ENCODE measurements around the gene PHLDB2.

PHLDB2 gene

GRCh38 chr3:111864821-111865656 is 6.0 kb downstream of the PHLDB2 start:
- Histone ChIP-seq H3K4me3 (ENCODE audit: low read depth, low read length) (no peak overlapping the region), H3K36me3 (ENCODE audit: control insufficient read depth, insufficient read depth, low read length) (no peaks in the 10 kb centered on the region), H3K9ac (ENCODE audit: low read depth, low read length) (no peak overlapping the region), H3K9me3 (ENCODE audit: control insufficient read depth, insufficient read depth, low read length) (no peaks in the 10 kb centered on the region), H3K27me3 (ENCODE audit: control insufficient read depth, insufficient read depth, low read length) (peaks cover 29% of the 10 kb centered on the region), H3K4me1 (ENCODE audit: control insufficient read depth, insufficient read depth, low read length) (peaks cover 5% of the 10 kb centered on the region)

- H3K9me3 ChIP-seq (ENCODE audit: control insufficient read depth, insufficient read depth, low read length): no peaks in the 10 kb centered on the region
- no peak overlapping the region for H3K9ac ChIP-seq (ENCODE audit: low read depth, low read length)
- H3K27me3 ChIP-seq (ENCODE audit: control insufficient read depth, insufficient read depth, low read length): peaks cover 9% of the 10 kb centered on the region
- H3K4me3 ChIP-seq (ENCODE audit: low read depth, low read length): no peak overlapping the region
- H3K4me1 ChIP-seq (ENCODE audit: control insufficient read depth, insufficient read depth, low read length): no peaks in the 10 kb centered on the region
- no peaks in the 10 kb centered on the region for H3K36me3 ChIP-seq (ENCODE audit: control insufficient read depth, insufficient read depth, low read length)
Measured at GRCh38 chr3:111867889-111868426, 8.9 kb downstream of the PHLDB2 start.

- Histone ChIP-seq H3K4me3 (ENCODE audit: low read depth, low read length) (no peak overlapping the region), H3K27me3 (ENCODE audit: control insufficient read depth, insufficient read depth, low read length) (no peaks in the 10 kb centered on the region), H3K9ac (ENCODE audit: low read depth, low read length) (no peak overlapping the region), H3K9me3 (ENCODE audit: control insufficient read depth, insufficient read depth, low read length) (no peaks in the 10 kb centered on the region), H3K4me1 (ENCODE audit: control insufficient read depth, insufficient read depth, low read length) (peaks cover 4% of the 10 kb centered on the region), H3K36me3 (ENCODE audit: control insufficient read depth, insufficient read depth, low read length) (no peaks in the 10 kb centered on the region)
Measured at GRCh38 chr3:111870620-111871019, 11.6 kb downstream of the PHLDB2 start.

- Histone ChIP-seq H3K36me3 (ENCODE audit: control insufficient read depth, insufficient read depth, low read length) (no peaks in the 10 kb centered on the region), H3K27me3 (ENCODE audit: control insufficient read depth, insufficient read depth, low read length) (no peaks in the 10 kb centered on the region), H3K9ac (ENCODE audit: low read depth, low read length) (peak overlapping the region; percentile 70), H3K4me1 (ENCODE audit: control insufficient read depth, insufficient read depth, low read length) (peaks cover 4% of the 10 kb centered on the region), H3K9me3 (ENCODE audit: control insufficient read depth, insufficient read depth, low read length) (no peaks in the 10 kb centered on the region), H3K4me3 (ENCODE audit: low read depth, low read length) (no peak overlapping the region)
Measured at GRCh38 chr3:111871809-111872623, 13.0 kb downstream of the PHLDB2 start.

DNA sequence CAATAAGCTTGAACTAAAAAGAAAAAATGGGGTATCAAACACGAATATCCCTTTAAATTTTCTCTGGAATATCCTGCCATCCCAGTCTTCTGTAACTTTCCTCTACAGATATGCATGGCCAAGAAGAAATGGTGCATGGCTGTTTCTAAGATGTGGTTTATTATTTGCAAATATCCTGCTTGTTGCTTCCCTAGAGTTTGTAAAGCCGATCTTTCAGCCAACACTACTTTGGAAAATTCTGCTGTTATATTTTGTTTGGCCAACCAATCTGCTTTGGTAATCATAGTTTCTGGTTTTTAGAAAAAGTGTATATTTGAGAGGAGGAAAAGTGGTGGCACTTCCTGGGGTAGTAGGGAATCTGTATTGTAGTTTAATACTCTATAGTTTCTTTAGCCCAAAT is 13.9 kb downstream of the PHLDB2 start:
- Histone ChIP-seq H3K36me3 (ENCODE audit: control insufficient read depth, insufficient read depth, low read length) (no peaks in the 10 kb centered on the region), H3K9me3 (ENCODE audit: control insufficient read depth, insufficient read depth, low read length) (no peaks in the 10 kb centered on the region), H3K9ac (ENCODE audit: low read depth, low read length) (no peak overlapping the region), H3K4me3 (ENCODE audit: low read depth, low read length) (no peak overlapping the region), H3K4me1 (ENCODE audit: control insufficient read depth, insufficient read depth, low read length) (peaks cover 4% of the 10 kb centered on the region), H3K27me3 (ENCODE audit: control insufficient read depth, insufficient read depth, low read length) (no peaks in the 10 kb centered on the region)

DNA sequence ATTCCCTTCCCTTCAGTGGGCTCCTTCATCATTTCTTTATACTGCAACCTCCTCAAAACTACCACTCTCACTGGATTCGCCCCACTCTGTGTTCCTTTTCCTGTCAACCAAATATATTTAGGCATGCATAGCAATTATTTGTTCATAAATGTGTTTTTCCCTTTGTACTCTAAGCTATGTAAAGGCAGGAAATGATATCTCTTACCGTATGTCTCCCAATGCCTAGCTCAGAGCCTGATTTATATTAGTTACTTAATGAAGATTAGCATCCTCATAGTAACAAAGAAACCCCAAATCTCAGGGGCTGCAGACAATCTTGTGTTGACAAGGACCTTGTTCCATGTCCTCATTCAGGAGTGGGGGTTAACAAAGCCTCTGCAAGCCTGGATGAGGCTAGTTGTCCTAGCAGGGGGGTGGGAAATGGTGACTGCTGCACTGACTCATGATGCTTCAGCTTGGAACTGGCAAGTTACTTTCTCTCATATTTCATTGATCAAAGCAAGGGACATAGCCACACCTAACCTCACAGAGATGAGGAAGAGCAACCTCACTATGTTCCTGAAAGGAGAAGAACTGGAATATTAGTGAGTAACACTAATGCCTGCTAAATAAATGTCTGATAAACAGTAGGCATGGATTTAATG is 15.2 kb downstream of the PHLDB2 start:
- Histone ChIP-seq H3K27me3 (ENCODE audit: control insufficient read depth, insufficient read depth, low read length) (no peaks in the 10 kb centered on the region), H3K9ac (ENCODE audit: low read depth, low read length) (no peak overlapping the region), H3K4me1 (ENCODE audit: control insufficient read depth, insufficient read depth, low read length) (peaks cover 4% of the 10 kb centered on the region), H3K9me3 (ENCODE audit: control insufficient read depth, insufficient read depth, low read length) (no peaks in the 10 kb centered on the region), H3K36me3 (ENCODE audit: control insufficient read depth, insufficient read depth, low read length) (no peaks in the 10 kb centered on the region), H3K4me3 (ENCODE audit: low read depth, low read length) (no peak overlapping the region)

DNA sequence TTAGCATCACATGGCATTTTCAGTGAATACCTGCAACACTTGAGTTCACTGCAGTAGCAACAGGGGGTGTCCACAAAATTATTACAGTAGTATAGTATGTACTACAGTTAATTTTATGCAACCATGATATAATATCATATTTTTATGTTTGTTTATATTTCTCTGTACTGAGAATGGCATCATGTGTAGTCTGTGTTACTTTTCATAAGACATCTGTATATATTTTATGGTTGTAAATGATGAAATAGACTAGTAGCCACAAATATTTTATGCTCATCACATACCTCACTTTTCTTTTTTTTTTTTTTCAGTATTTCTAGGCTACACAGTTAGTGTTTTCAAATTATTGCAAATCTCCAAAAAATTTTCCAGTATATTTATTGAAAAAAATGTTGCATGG is 22.4 kb downstream of the PHLDB2 start:
- H3K9ac ChIP-seq (ENCODE audit: low read depth, low read length): no peak overlapping the region
- no peaks in the 10 kb centered on the region for H3K27me3 ChIP-seq (ENCODE audit: control insufficient read depth, insufficient read depth, low read length)
- no peak overlapping the region for H3K4me3 ChIP-seq (ENCODE audit: low read depth, low read length)
- H3K36me3 ChIP-seq (ENCODE audit: control insufficient read depth, insufficient read depth, low read length): no peaks in the 10 kb centered on the region
- peaks cover 8% of the 10 kb centered on the region for H3K4me1 ChIP-seq (ENCODE audit: control insufficient read depth, insufficient read depth, low read length)
- no peaks in the 10 kb centered on the region for H3K9me3 ChIP-seq (ENCODE audit: control insufficient read depth, insufficient read depth, low read length)

DNA sequence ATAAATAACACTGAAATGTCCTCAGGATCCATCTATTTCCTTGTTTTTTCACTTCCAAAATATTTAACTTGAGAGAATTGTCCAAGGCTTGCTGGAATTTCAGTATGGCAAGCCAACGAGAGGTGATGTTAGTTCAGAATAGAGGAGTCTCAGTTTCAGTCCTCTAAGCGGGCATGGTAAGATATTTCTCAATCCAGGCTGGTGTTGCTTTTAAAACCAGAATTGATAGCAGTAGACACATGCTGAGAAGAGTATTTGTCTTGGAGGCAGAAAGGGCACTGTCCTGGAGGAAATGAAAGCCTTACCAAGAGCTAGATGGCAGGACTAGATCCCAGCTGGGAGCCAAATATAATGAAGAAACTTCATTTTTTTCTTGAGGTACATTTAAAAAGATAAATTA is 23.1 kb downstream of the PHLDB2 start:
- Histone ChIP-seq H3K27me3 (ENCODE audit: control insufficient read depth, insufficient read depth, low read length) (no peaks in the 10 kb centered on the region), H3K4me1 (ENCODE audit: control insufficient read depth, insufficient read depth, low read length) (peaks cover 8% of the 10 kb centered on the region), H3K4me3 (ENCODE audit: low read depth, low read length) (no peak overlapping the region), H3K36me3 (ENCODE audit: control insufficient read depth, insufficient read depth, low read length) (no peaks in the 10 kb centered on the region), H3K9ac (ENCODE audit: low read depth, low read length) (no peak overlapping the region), H3K9me3 (ENCODE audit: control insufficient read depth, insufficient read depth, low read length) (no peaks in the 10 kb centered on the region)

GRCh38 chr3:111882799-111883198 is 23.7 kb downstream of the PHLDB2 start:
- Histone ChIP-seq H3K4me1 (ENCODE audit: control insufficient read depth, insufficient read depth, low read length) (peaks cover 8% of the 10 kb centered on the region), H3K9ac (ENCODE audit: low read depth, low read length) (no peak overlapping the region), H3K27me3 (ENCODE audit: control insufficient read depth, insufficient read depth, low read length) (no peaks in the 10 kb centered on the region), H3K9me3 (ENCODE audit: control insufficient read depth, insufficient read depth, low read length) (no peaks in the 10 kb centered on the region), H3K36me3 (ENCODE audit: control insufficient read depth, insufficient read depth, low read length) (no peaks in the 10 kb centered on the region), H3K4me3 (ENCODE audit: low read depth, low read length) (no peak overlapping the region)

GRCh38 chr3:111884411-111885018 is 25.4 kb downstream of the PHLDB2 start:
- Histone ChIP-seq H3K27me3 (ENCODE audit: control insufficient read depth, insufficient read depth, low read length) (no peaks in the 10 kb centered on the region), H3K9me3 (ENCODE audit: control insufficient read depth, insufficient read depth, low read length) (no peaks in the 10 kb centered on the region), H3K36me3 (ENCODE audit: control insufficient read depth, insufficient read depth, low read length) (no peaks in the 10 kb centered on the region), H3K4me3 (ENCODE audit: low read depth, low read length) (no peak overlapping the region), H3K4me1 (ENCODE audit: control insufficient read depth, insufficient read depth, low read length) (peaks cover 8% of the 10 kb centered on the region), H3K9ac (ENCODE audit: low read depth, low read length) (no peak overlapping the region)

DNA sequence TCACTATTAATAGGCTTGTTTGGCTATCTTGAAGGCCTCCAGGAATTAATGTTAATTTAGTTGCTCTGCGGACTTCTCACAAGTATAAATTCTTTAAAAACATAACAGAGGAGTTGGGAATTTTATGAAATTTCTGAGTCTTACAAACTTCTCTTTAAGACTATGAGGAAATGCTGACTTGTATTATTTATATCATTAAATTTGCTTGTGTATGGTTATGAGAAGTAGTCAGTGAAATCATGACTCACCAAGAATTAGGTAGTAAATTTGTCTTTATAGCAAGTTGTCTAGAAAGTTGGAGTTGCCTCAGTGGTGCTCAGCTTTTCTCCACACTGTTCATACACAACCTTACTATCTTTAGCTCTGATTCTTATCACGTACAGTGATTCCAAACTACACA is 26.5 kb downstream of the PHLDB2 start:
- Histone ChIP-seq H3K9ac (ENCODE audit: low read depth, low read length) (no peak overlapping the region), H3K4me1 (ENCODE audit: control insufficient read depth, insufficient read depth, low read length) (peaks cover 8% of the 10 kb centered on the region), H3K36me3 (ENCODE audit: control insufficient read depth, insufficient read depth, low read length) (no peaks in the 10 kb centered on the region), H3K9me3 (ENCODE audit: control insufficient read depth, insufficient read depth, low read length) (no peaks in the 10 kb centered on the region), H3K4me3 (ENCODE audit: low read depth, low read length) (no peak overlapping the region), H3K27me3 (ENCODE audit: control insufficient read depth, insufficient read depth, low read length) (no peaks in the 10 kb centered on the region)

Data from iPS-15b (cell line).